ENCODE results near the gene PDXP.

- TF ChIP-seq, protein P1, sequence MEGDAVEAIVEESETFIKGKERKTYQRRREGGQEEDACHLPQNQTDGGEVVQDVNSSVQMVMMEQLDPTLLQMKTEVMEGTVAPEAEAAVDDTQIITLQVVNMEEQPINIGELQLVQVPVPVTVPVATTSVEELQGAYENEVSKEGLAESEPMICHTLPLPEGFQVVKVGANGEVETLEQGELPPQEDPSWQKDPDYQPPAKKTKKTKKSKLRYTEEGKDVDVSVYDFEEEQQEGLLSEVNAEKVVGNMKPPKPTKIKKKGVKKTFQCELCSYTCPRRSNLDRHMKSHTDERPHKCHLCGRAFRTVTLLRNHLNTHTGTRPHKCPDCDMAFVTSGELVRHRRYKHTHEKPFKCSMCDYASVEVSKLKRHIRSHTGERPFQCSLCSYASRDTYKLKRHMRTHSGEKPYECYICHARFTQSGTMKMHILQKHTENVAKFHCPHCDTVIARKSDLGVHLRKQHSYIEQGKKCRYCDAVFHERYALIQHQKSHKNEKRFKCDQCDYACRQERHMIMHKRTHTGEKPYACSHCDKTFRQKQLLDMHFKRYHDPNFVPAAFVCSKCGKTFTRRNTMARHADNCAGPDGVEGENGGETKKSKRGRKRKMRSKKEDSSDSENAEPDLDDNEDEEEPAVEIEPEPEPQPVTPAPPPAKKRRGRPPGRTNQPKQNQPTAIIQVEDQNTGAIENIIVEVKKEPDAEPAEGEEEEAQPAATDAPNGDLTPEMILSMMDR (conservative IDR thresholded peaks at IDR 0.05; ENCODE audit: low read depth, low read length): no peak
- TF ChIP-seq EZH2phosphoT487 (IDR thresholded peaks at IDR 0.05; ENCODE audit: borderline replicate concordance, low read length) (no peak), EZH2 (IDR thresholded peaks at IDR 0.05; ENCODE audit: low read length, unreplicated experiment) (no peak)
Observed at GRCh38 chr22:37686002-37686982, 27.8 kb downstream of the PDXP start, which contains the start of gene NOL12.

All from PC-3 (cell line).